Upper lobe of left lung (tissue), 6 donors: ENCODE results near the gene CDC42. TPM values are rescaled to one million over a fixed set of nuclear protein-coding genes. Genes with fewer than 3 reads are reported as not detected.
"Not testable (repeated sequence)": the region's sequence is repeated elsewhere in the genome, so short reads cannot be mapped to it uniquely, and the experiment has no call there.

Experiments
- ATAC-seq, 2 donors: fragments of 200-7000 bp; cut with Tn5 transposase; one replicate each; pipeline ENCODE4 v1.9.1; 2022; ENCODE audit warnings: mild to moderate bottlenecking in 2 of 2, moderate library complexity in 2 of 2; ENCODE audit not compliant: low FRiP score in 2 of 2
- DNase-seq, 2 donors: peaks; one replicate each; pipeline ENCODE4 v3.0.0-alpha.2; 2019 to 2020
- H3K27ac ChIP-seq, 4 donors: fragments of 200-600 bp; sonication (generic); one replicate each; pipeline ENCODE4 v1.5.1; 2016 to 2019
- H3K27me3 ChIP-seq, 4 donors: fragments of 200-600 bp; sonication (generic); one replicate each; pipeline ENCODE4 v1.5.1; 2017 to 2019
- H3K36me3 ChIP-seq, 4 donors: fragments of 200-600 bp; sonication (generic); one replicate each; pipeline ENCODE4 v1.5.1; 2016 to 2019
- H3K4me1 ChIP-seq, 4 donors: fragments of 200-600 bp; sonication (generic); one replicate each; pipeline ENCODE4 v1.5.1; 2018 to 2019
- H3K4me3 ChIP-seq, 4 donors: fragments of 200-600 bp; sonication (generic); one replicate each; pipeline ENCODE4 v1.5.1; 2017 to 2019; ENCODE audit warnings: mild to moderate bottlenecking in 2 of 4, moderate library complexity in 1 of 4
- H3K9me3 ChIP-seq, 4 donors: fragments of 200-600 bp; sonication (generic); one replicate each; pipeline ENCODE4 v1.5.1; 2018 to 2019
- CTCF ChIP-seq, 6 experiments: fragments of 450-650 bp in 4 of 6; fragments of 200-600 bp in 2 of 6; sonication (generic) in 2 of 6; IDR thresholded peaks; one replicate each; pipeline ENCODE4 v1.5.1; 2016 to 2019; ENCODE audit warnings: antibody characterized with exemption in 6 of 6
- EP300 ChIP-seq, 4 donors: sonication (generic); formaldehyde crosslinking; IDR thresholded peaks; one replicate each; pipeline ENCODE4 v1.5.1; 2017; ENCODE audit warnings: antibody characterized with exemption in 4 of 4, control low read depth in 2 of 4
- POLR2A ChIP-seq, 4 donors: fragments of 450-650 bp; IDR thresholded peaks; one replicate each; pipeline ENCODE4 v1.5.1; 2016 to 2017; ENCODE audit warnings: antibody characterized with exemption in 4 of 4, mild to moderate bottlenecking in 2 of 4
- POLR2AphosphoS5 ChIP-seq, 2 donors: sonication (generic); formaldehyde crosslinking; IDR thresholded peaks; one replicate each; pipeline ENCODE4 v1.5.1; 2017; ENCODE audit warnings: antibody characterized with exemption in 2 of 2
- WGBS, 2 donors: methylation state at CpG; one replicate each; pipeline ENCODE4 v1.1.5; 2017 to 2018; 5-methylcytosine and 5-hydroxymethylcytosine counted together
- total RNA-seq, 6 donors: library from RNA; depleted of rRNA in 4 of 6; stranded (reverse); fragments of >200 nt in 4 of 6; gene quantifications; one replicate each; pipeline versions ENCODE4 v1.1.0 to v1.2.1, GENCODE V29; 2016 to 2021
- donor health status: DM: no; HTN: no; CAD: no; lungs with moderate emphysema.
- donor health status: DM: no; HTN: yes; CAD: no; lungs with severe emphysema.

CDC42 gene
- total RNA-seq, 6 donors from 2014 or later = 24.1 to 248 (median 213) TPM

DNA sequence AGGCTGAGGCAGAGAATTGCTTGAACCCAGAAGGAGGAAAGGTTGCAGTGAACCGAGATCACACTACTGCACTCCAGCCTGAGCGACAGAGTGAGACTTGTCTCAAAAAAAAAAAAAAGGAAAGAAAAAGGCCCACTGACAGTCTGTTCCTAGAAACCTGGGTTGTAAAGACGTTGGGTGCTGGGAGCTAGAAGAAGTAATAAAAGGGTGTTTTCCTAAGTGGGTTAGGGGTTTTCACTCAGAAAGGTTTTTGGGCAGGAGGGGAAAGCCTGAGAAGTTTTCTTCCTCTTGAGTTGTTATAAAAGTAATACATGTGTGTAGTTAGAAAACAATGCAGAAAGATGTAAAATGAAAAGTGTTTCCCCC is 25.6 kb upstream of the CDC42 start:
- H3K27me3 ChIP-seq = no peaks in the 10 kb centered on the region
- WGBS, 2 donors = 79 to 82% methylated on average over 3 of the region's 3 CpGs
- H3K4me1 ChIP-seq = peaks cover 12 to 38% (median 25%) of the 10 kb centered on the region in 4 donors
- ATAC-seq (no peak), DNase-seq (no peak)
- TF ChIP-seq EP300 (IDR thresholded peaks at IDR 0.05) (no peak), POLR2AphosphoS5 (IDR thresholded peaks at IDR 0.05) (no peak), CTCF (IDR thresholded peaks at IDR 0.05) (no peak), POLR2A (IDR thresholded peaks at IDR 0.05) (no peak)
- no peak overlapping the region for H3K4me3 ChIP-seq
- H3K9me3 ChIP-seq = no peaks in the 10 kb centered on the region
- no peaks in the 10 kb centered on the region for H3K36me3 ChIP-seq
- no peak overlapping the region for H3K27ac ChIP-seq

DNA sequence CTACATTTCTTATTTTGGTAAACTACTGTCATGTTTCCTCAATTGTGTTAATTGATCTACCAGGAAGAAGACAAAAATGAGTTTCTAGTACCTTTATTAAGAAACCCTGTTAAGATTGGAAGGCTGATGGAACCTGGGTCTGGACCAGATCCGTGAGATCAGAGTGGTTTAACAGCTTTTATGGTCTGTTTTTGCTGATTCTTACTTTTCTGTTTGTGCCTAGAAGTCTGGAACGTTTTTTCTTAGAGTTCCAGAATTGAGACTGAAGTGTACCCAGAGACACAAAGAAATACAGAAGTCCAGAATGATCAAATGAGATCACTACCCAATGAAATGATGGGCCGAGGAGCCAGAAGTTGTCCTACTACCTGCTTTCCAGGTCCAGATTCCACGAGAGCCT is 22.5 kb upstream of the CDC42 start:
- H3K4me1 ChIP-seq = peaks cover 5 to 20% (median 11%) of the 10 kb centered on the region in 4 donors

GRCh38 chr1:22030473-22030872 is 22.0 kb upstream of the CDC42 start:
- ATAC-seq = no peak

More for the DNA sequence above, 22.5 kb upstream of the CDC42 start:
- WGBS, 2 donors = 77 to 79% methylated on average over 4 of the region's 4 CpGs
- Histone ChIP-seq H3K36me3 (no peaks in the 10 kb centered on the region), H3K4me3 (no peak overlapping the region), H3K27me3 (no peaks in the 10 kb centered on the region), H3K27ac (peak overlapping the region in 1 of 4 donors; percentile 30), H3K9me3 (no peaks in the 10 kb centered on the region)
- TF ChIP-seq CTCF (IDR thresholded peaks at IDR 0.05) (no peak), EP300 (IDR thresholded peaks at IDR 0.05) (no peak), POLR2A (IDR thresholded peaks at IDR 0.05) (no peak), POLR2AphosphoS5 (IDR thresholded peaks at IDR 0.05) (no peak)
- no peak for ATAC-seq
- no peak for DNase-seq

DNA sequence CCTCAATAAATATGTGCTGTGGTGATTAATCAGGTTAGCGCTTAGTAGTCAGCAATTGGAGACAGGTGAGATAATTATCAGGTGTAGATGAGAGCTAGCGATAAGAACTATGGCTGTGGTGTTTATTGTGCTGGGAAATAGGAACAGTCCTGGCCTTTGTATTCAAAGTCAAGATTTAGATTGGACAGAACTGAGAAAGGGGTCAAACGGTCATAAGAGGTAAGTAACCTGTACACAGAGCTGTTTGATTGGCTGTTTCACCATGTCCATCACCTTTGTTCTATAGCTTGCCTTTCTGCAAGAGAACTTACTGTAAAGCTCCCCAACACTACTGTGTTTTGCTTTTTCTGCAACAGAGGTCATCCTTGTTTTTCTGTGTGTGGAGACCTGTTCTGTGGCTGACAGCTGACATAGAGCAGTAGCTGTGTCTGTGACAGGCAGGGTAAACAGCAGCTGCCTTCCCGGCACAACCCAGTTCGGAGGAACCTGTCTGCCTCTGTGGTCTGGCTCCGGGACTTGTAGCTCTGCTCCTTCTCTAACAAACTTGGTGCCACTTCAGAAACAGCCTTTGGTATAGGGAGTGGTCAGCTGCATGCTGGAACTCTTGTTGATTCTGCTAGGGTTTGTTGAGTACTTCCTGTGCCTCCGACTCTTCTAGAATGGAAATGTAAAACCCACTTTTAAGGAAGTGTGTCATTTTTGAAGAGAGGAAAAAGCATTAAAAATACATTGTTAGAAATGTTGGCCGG is 21.1 kb upstream of the CDC42 start:
- peak overlapping the region; percentile 9 to 75 (median 60) for H3K27ac ChIP-seq
- 58% methylated on average over 8 of the region's 8 CpGs for WGBS, 2 donors
- TF ChIP-seq POLR2AphosphoS5 (IDR thresholded peaks at IDR 0.05) (peak in 1 of 2 donors; percentile 34), EP300 (IDR thresholded peaks at IDR 0.05) (peak in 1 of 4 donors; percentile 12), POLR2A (IDR thresholded peaks at IDR 0.05) (peak in 1 of 4 donors; percentile 56), CTCF (IDR thresholded peaks at IDR 0.05) (no peak)
- no peaks in the 10 kb centered on the region for H3K9me3 ChIP-seq
- DNase-seq (peak in 1 of 2 donors; percentile 86), ATAC-seq (peak; percentile 72 to 88)
- no peaks in the 10 kb centered on the region for H3K27me3 ChIP-seq
- peaks cover 2 to 15% (median 7%) of the 10 kb centered on the region in 4 donors for H3K4me1 ChIP-seq
- H3K4me3 ChIP-seq = no peak overlapping the region
- no peaks in the 10 kb centered on the region for H3K36me3 ChIP-seq

More at GRCh38 chr1:22030473-22030872, 22.0 kb upstream of the CDC42 start:
- Histone ChIP-seq H3K4me3 (no peak overlapping the region), H3K27me3 (no peaks in the 10 kb centered on the region), H3K9me3 (no peaks in the 10 kb centered on the region), H3K27ac (peak overlapping the region in 1 of 4 donors; percentile 7), H3K36me3 (no peaks in the 10 kb centered on the region), H3K4me1 (peaks cover 5 to 20% (median 11%) of the 10 kb centered on the region in 4 donors)
- TF ChIP-seq EP300 (IDR thresholded peaks at IDR 0.05) (no peak), CTCF (IDR thresholded peaks at IDR 0.05) (no peak), POLR2AphosphoS5 (IDR thresholded peaks at IDR 0.05) (no peak), POLR2A (IDR thresholded peaks at IDR 0.05) (no peak)
- no peak for DNase-seq
- WGBS, 2 donors = 68 to 100% methylated on average over 2 to 3 of the region's 3 CpGs

- 73 to 74% methylated on average over 5 of the region's 5 CpGs for WGBS, 2 donors
These were observed 17.7 kb upstream of the CDC42 start for GRCh38 chr1:22034834-22035233.

More at GRCh38 chr1:22034834-22035233, 17.7 kb upstream of the CDC42 start:
- not testable (repeated sequence) for ATAC-seq, DNase-seq, H3K36me3 ChIP-seq, H3K27me3 ChIP-seq, H3K9me3 ChIP-seq, H3K4me3 ChIP-seq, H3K27ac ChIP-seq
- peaks cover 6 to 18% (median 9%) of the 10 kb centered on the region in 4 donors for H3K4me1 ChIP-seq
